Stimulated activated CD4-positive, alpha-beta T cell treated with anti-CD3 and anti-CD28 coated beads, Interleukin-2, amount 100 ng/mL, for 4 hours (primary cell): ENCODE results near the gene EFL1.

Experiments
- DNase-seq: peaks from one replicate; pipeline ENCODE4 v3.0.0-alpha.2; 2020; ENCODE audit warnings: low read depth

Gene EFL1

DNA sequence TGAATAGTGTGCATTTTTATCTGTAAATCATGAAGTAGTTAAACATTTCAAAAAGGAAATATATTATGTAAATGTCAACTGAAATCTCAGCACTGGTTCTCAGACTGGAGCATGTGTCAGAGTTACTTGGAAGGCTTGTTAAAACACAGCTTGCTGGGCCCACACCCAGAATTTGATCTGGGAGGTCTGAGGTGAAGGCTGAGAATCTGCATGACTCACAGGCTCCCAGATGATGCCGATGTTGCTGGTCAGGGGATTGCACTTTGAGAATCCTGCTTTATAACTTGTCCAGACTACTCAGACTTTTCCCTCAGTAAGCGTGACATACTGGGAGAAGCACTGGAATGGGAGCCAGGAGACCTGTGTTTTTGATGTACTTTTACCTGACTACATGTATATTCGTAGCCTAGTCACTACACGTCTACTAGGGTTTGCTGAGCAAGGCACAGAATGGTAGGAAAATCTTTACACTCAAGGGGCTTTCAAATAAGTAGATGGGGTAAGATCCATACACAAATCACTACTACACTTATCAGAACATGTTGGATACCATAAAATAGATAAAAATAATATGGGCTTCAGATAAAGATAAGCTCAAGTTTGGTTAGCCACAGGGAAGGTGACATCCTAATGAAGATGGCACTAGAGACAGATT is 139.7 kb downstream of the EFL1 start:
- no peak for DNase-seq

DNA sequence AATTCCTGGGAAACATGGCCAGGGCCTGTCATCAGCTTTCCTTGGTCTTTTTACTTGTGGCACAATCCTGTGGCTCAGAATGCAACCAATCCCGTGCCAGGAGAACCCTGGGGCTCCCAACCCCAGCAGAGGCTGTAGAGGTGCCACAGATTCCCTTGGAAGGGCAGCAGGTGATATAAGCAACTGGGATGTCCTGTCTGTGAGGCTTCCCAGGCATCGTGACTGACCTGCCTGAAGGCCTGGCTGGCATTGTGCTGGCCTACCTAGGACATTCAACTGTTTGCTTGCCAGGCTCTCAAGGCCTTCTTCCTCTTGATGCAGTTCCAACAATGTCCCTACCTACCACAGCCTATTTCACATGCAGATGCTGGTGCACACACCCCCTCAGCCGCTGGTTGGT is 144.5 kb downstream of the EFL1 start:
- no peak for DNase-seq

DNA sequence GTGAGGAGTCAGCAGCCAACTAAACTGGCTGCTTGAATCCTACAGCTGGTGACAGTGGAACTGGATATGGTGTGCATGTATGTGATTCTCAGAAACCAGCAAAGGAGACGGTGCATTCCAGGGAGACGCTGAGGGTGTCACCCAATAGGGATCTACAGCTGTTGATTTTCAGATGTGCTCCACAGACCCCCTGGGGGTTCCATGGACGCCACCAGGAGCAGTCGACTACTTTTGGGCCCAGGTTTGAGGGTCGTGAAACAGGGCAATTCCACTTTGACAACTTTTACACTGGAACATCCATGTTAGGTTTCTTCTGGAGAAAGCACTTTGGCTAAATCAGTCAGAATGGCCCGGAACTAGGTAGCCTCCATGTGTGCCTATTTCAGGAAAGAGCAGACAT is 145.2 kb downstream of the EFL1 start:
- no peak for DNase-seq

DNA sequence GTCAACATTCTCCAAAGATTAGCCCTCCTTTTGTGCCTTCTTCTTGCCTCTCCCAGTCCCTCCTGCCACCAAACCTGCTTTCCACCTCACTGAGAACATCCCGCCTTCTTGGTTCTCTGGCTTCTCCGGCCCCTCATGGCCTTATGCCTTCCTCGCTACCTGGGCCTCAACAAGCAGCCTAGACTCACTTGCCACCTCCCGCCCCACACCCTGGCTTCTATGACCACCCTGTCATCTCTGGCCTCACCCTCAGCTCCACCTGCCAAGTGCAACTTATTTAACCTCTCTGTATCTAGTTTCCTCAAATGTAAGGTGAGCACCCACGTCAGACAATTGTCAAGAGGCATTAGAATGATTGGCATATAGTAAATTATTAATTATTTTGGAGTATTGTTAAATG is 147.9 kb downstream of the EFL1 start:
- DNase-seq = no peak

DNA sequence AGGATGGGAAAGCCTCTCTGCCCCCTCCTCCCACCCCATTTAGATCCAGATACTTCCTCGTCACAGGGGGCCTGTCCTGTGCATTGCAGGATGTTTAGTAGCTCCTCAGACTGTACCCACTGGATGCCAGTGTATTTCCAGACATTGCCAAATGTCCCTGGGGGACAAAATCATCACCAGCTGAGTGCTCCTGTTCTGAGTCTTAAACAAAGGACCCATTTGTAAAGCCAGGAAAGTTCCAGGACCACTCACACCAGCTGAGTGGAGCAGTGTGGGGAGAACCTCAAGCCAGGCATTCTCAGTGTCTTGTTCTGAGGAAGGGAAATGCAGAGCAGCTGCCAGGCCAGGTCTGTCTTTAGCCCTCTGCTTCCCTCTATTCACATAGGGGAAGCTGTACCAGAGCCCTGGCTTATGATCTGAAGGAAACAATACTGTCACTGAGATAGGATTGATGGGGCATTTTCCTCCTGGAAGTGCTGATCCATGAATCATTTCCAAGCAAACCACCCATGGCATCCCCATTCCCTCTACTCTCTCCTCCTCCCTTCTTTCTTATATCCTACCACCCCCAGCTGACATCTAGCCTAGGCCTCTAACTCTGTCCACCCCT is 149.3 kb downstream of the EFL1 start:
- no peak for DNase-seq

DNA sequence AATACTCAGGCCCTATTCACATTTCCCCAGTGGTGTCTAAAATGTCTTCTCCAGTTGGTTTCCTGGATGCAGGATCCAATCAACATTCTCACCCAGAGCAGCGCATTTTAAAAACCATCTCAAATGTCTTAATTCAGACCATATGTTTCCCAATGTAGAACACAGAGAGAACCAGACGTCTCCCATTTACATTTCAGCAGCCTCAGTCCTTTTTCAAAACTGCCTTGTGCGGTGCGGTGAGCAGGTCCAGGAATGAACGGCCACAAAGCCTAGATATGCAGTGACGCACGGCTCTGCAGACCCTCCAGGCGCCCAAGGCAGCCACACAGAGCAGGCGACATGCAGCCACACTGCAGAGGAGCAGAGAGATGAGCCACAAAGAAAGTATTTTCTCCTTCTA is 150.6 kb downstream of the EFL1 start:
- no peak for DNase-seq

DNA sequence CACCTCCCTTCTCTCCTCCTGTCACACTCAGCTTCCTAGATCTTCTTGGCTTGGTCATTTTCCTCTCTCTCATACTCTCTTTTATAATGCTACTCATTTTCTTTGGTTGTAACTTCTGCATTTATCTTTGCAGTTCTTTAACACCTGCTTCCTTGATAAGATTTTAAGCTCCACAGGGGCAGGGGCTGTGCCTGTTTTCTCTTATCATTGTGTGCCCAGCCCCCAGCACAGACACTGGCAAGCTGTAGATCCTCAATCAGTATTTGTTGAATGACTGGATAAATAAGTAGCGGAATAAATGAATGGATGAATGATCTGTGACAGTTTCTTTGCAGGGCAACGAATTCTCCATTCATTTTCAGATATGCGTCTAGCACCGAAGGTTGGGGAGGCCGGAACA is 152.4 kb downstream of the EFL1 start:
- DNase-seq = no peak

DNA sequence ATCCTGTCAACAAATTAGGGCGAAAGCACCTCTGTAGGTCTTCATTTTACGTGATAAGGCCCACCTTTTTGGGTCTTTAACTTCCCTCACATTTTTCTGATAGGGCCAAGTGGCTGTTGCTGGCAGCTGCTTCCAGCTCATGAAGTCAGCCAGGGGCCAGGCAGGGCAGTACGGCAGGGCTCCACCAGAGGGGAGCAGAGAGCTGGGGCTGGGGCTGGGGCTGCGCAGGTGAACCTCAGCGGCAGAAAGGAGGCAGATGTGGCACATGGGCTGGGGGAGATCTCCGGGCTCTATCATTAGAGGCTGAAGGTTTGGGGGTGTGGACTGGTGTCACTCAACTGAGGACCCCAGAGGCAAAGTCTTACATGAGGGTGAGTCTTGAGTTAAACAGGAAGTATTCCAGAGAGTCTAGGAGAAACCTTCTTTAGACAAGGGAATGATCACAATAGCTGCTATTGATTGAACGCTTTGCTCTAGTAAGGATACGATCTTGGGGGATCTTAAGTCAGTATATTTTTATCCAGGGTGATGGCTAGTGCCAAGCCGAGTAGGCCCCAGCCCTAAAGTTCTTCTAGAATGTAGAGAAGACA is 153.9 kb downstream of the EFL1 start:
- DNase-seq = peak; percentile 51

DNA sequence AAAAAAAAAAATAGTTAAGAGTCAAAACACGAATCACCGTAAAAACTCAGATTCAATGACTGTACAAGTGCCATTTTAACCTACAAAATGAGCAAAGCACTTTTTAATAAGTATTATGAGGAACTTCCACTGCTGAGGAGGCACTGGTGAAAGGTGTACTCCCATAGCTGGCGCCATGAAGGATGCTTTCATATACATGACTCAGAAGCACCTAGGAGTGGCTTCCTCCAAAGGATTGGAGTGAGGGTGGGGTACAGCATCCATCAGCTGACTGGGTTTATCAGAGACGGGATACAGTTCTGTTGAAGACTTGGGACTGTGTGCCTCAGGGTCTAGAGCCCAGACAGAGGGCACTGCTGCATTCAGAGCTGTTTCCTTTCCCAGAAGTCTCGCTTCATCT is 155.9 kb downstream of the EFL1 start:
- DNase-seq = no peak

DNA sequence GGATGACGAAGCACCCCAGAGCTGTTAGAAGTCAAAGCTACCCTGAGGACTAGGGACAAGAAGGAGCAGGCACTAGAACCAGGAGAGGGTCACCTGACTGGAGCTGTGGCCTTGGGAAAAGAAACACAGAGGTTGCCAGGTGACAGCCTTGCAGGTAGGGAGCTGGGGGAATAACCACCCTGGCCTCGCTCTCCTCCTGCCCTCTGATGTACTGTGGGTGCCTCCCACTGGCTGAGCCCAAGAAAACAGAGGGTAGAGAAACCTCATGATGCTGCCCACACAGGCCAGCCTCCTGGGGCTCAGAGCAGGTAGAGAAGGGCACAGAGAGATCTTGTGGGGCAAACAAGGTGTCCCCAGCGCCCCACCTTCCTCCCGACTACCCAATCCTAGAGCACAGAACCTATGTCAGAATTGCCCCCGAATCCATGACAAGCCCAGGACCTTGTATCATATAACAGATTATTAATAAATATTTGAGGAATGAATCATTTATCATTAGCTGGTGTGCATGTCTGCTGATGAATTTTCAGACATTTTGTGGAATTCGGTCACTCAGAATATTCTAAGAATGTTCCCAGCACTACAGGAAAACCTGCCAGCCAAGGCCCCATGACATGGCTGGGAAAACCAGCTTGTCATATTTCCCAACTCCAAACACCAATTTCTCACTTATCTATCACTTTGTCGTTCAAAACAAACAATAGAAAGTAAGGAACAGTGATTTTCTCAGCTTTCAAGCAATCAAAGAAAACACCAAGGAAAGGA is 156.9 kb downstream of the EFL1 start:
- DNase-seq = no peak

DNA sequence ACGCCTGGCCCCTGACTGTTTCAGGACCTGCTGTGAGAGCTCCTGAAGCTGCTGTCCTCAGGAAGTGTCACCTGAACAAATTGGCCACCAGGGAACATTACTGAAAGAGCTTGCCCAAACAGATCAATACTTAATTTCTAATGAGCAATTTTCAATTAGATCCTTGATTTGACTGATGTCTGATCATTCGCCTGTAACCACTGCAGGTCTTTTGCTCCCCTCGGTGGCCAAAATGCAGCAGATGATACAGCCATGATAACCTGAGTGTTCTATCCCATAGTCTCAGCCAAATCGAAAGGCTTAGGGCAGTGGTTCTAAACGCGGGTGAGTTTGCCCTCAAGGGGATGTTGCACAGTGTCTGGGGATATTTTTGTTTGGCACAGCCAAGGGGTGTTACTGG is 159.1 kb downstream of the EFL1 start:
- DNase-seq = no peak

DNA sequence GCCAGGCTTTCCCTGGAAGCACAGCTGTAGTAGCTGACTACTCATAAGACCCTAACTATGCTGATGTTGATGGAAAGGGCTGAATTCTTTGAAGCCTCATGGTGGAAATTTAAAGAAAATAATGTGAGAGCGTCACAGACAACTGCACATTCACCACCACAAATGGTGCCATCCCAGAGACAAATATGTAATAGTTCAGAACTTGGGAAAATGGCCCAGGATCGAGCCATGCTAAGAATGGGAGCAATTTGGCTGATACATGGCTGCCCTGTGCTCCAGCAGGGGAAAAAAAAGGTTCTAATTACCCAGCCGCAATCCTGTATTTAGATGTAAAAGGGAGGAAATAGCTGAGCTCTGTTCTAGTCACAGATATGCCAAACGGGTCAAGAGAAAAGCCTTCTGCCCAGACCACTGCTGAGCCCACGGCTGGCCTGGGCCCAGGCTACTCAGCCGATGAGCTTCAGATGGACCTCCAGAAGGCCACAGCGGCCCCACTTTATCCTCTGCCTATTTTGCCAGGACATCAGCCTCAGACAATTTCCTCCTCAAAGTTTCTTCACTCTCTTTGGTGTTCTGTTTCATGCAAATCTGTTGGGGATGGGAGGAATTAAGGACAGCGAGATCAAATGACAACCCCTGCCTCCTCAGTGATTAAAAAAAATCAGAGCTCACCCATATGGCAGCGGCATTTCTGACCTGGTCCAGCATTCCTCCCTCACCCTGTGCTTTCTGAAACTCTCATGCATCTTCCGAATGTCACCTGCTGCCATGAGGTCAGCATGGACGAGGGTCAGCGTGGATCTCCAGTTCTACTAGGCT is 162.2 kb downstream of the EFL1 start:
- no peak for DNase-seq

DNA sequence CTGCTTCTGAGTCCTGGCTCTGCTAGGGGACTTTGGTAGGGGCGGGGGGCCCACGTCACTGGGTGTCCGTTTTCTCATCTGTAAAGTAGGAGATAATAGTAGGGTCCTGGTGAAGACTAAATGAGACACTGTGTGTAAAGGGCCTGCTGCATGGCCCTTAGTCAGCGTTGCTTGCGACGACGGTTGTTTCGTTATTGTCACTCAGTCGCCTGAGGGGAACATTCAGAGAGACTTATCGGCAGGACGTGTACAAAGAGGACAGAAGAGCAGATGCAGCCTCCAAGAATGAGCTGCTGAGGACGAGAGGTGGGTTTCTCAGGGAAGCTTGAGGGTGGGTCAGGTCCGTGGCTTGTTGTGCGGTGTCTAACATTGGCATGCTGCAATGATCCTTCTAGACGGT is 163.9 kb downstream of the EFL1 start:
- no peak for DNase-seq

DNA sequence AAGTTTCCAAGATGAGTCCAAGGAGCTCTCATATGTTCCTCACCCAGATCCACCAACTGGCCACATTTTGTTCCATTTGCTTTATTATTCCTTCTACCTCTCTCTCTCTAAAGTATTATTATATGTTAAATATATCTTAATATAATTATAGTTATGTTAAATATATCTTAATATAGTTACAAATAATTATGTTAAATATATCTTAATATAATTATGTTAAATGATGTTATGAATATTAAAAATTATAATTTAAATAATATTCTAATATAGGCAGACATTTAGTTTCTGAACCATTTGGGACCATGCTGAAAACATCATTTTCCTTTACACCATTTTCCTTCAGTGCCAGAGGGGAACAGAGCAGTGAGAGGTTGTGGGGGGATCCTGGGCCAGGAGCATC is 166.7 kb downstream of the EFL1 start:
- DNase-seq = no peak

DNA sequence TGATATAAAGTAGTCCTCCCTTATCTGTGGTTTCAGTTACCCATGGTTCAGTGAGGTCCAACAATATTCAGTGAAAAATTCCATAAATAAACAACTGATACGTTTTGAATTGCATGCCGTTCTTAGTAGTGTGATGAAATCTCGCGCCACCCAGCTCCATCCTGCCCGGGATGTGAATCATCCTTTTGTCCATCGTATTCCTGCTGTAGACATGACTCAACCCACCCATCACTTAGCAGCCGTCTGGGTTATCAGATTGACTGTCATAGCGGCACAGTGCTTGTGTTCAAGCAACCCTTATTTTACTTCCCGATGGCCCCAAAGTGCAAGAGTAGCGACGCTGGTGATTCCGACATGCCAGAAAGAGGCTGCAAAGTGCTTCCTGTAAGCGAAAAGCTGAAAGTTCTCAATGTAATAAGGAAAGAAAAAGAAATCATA is 168.7 kb downstream of the EFL1 start:
- DNase-seq = no peak

DNA sequence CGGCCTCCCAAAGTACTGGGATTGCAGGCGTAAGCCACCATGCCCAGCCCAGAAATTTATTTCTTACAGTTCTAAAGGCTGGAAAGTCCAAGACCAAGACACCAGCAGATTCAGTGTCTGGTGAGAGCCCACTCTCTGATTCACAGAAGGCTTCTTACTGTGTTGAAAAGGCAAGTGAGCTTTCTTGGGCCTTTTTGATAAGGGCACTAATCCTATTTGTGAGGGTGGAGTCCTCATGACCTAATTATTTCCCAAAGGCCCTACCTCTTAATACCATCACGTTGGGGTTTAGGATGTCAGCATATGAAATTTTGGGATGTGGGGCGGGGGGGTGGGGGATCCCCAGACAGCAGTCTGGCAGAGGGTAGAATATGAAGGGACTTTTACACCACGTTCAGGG is 169.2 kb downstream of the EFL1 start:
- no peak for DNase-seq

DNA sequence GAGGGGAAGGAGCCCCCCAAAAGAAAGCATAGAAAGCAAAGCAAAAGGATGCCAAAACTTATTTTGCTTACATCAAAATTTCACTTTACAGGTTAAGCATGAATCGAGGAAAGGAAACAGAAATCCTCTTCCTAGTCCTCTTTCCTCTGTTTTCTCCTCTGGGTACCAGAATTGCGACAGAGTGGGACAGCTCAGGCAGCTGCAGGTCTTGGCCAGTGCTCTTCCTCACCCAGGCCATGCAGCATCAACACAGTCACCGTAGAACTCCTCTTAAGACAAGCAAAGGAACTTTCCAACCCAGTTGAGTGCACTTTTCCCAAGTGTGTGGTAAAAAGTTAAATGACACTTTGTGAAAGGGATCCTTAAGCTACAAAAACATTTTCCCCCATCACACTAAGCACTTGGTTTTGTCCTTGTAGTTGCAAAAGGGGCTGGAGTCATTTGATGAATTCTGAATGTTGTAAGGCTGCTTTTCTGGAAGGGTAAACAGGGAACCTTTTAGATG is 170.8 kb downstream of the EFL1 start:
- DNase-seq = no peak

DNA sequence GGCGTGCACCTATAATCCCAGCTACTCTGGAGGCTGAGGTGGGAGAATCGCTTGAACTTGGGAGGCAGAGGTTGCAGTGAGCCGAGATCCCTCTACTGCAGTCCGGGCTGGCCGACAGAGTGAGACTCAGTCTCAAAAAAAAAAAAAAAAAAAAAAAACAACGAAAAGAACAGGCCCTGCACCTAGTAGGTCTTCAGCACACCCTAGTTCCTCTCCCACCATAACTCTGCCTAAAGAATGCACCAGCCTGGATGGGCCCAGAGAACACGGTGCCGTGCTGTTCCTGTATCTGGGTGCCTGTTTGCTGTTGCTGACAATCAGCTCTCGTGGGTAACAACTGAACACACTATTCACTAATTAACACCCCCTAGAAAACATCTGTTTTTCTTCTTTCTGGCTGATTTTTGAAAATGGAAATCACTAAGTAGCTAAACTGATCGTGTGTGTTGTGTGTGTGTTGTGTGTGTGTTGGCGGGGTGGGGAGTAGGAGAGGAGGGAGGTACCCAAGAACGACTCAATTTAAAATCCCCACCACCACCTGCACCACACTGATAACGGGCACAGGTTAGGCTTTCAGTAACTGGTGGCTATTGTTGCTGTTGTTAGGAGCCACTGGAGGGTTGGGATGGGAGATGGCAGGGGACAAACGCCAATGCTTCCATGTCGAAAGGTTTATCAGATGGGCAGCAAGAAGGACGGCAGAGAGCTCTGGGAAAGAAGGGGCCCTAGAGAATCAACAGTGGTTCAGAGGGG is 176.1 kb downstream of the EFL1 start:
- no peak for DNase-seq

DNA sequence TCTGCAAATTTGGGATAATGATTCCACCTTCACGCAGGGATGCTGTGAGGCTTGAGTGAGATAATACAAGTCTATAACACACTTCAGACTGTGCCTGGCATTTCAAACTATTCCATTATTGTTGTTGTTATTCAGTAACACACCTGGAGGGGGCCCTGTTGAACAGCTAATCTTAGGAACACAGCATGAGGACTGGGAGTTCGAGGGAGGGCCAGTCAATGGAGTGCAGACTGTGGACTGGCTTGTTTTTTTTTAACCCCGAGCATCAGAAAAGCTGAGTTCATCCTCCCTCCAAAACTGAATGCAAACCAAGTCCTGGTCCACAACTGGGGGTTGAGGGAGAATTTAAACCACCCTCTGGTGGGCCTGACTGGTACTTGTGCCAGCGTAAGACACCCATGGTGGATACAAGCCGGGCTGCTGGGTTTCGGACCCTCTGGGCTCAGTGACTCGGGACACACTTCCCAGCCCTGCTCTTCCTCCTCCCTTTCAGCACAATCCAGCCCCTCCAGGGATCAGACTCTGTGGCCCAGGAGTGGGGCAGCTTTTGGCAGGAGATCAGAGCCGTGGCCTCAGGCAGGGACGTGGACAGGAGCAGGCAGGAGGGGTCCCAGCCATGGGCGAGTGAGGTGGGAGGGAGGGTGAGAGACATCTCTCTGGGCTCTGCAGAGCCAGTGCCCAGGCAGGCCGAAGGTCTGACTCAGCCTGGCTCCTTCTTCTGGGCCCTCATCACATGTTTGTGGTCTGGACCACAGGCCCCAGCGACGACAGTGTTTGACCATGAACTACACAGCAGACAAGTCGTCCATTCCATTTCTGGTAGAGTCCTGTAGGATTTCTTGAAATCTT is 180.4 kb downstream of the EFL1 start:
- DNase-seq = no peak

DNA sequence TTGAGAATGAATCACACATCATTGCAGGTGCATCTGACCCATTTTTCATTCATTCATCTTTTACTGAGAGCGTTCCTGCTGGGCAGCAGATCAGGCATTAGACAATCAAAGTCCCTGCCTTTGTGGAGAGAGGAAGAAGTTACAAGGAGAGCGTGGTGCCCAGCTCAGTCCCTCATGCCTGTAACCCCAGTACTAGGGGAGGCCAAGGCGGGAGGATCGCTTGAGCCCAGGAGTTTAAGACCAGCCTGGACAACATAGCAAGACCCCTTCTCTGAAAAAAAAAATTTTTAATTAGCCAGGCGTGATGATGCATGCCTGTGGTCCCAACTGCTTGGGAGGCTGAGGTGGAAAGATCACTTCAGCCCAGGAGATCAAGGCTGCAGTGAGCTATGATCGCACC is 181.8 kb downstream of the EFL1 start:
- DNase-seq = no peak
